ENCODE results near the gene SLCO2A1.

The SLCO2A1 gene

DNA sequence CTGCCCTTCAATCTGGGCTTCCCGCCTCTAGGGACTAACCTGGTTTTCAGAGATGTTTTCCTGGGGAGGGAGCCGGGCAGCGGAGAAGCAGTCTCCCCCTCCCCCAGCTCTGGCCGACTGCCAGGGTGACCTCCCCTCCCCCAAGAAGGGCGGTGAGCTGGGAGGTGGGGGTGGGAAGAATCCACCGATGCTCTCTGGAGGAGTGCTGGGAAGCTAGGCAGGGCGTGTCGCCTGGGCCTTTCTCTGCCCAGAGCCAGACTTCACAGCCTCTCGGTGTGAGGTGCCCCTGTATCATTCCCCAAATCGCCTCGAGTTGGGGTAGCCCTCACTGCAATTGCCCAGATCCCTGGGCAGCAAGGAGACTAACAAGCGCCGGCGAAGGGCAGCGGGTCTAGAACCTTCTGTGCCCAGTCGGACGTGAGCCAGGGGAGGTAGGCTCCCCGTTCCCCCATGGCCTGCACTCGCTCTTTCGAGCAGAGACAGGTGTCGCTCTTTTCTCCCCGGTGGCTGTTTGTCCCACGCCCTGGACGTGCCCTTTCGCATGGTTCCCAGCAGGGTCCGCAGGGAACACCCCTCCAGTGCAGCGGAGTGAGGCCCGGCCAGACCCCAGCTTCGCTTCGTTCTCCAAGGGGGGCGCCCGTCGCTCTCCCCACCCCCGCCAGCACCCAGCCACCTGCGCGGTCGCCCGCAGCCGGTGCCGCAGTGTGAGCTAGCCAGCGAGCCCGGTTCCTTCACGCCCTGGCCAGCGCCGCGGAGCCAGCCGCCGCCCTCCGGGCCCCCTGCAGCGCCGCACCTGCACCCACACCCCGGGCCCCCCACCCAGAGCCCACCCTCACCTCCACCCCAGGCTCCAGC lies 135.1 kb downstream of the SLCO2A1 start:
- no peak for DNase-seq

- no peak for DNase-seq
These were observed 135.9 kb downstream of the SLCO2A1 start for GRCh38 chr3:133893683-133894352.

- DNase-seq = no peak
These were observed 137.0 kb downstream of the SLCO2A1 start for GRCh38 chr3:133892541-133893231.

DNA sequence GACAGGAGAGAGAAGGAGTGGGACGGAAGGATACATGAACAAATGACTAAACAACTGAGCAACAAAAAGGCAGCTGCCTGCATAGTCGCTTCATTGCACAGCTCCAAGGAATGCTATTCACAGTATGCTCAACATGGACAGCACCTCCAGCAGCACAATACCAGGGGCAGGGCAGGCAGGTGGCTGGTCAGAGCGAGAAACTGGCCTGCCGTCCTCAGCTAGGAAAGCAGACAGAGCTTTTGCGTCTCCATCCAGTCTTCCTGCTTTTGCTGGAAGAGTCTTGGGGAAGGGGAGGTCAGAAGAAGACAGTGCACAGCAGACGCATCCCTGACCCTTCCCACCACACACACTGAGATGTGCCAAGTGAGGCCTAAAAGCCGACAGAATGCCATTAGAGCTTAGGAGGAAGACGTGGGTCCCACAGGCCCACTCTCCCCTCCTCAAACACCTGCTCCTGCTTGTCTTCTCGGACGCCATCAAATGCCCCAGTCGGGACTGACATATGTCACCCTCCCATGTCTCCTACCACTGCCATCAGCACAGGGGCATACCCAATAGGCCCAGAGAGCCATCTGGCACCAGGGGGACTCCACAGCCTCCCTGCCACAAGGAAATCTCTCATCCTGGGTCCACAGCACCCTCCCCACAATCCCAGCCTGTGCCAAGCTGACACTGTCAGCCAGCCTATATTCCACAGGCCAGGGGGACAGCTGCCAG lies 137.9 kb downstream of the SLCO2A1 start:
- no peak for DNase-seq

DNA sequence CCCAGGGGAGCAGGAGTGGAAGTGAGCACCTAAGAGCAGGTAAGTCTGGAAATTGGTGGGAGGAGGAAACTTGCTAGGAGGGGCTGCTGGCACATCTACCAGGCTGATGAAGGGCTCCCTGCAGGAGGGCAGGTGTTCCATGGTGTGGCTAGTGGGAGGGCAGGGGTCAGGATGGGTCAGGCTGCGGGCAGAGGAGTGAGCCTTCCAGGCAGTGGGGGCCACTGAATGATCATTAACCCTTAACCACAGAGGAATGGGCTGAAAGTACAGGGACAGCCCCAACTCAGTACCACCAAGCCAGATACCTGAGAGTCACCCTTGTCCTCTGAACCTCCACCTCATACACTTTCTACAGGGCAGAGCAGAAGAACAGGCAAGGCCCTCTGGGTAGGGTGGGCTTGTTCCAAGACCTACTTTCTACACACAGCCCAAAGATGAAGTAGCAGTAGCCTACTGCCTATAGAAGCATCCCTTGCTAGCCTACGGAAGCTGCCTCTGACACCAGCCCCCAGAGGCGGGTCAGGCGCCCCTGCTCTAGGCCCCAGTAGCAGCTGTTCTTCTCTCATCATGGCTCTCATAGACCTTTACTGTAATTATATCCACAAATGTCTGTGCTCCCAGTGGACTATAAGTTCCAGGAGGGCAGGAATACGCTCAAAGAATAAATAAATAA lies 138.6 kb downstream of the SLCO2A1 start:
- no peak for DNase-seq

DNA sequence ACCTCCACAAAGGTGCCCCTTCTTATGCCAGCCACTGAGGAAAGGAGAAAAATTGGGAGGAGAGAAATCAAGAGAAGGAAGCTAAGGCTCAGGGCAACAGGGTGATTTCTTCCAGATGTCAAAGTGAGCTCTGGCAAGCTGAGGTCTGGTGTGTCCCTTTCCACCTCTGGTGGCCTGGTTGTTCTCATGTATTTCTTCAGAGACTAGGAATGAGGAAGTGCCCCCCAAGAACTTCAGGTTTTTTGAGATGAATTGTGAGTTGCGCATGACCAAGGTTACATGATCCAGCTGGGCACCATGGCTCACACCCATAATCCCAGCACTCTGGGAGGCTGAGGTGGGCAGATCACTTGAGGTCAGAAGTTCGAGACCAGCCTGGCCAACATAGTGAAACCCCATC lies 139.7 kb downstream of the SLCO2A1 start:
- no peak for DNase-seq

DNA sequence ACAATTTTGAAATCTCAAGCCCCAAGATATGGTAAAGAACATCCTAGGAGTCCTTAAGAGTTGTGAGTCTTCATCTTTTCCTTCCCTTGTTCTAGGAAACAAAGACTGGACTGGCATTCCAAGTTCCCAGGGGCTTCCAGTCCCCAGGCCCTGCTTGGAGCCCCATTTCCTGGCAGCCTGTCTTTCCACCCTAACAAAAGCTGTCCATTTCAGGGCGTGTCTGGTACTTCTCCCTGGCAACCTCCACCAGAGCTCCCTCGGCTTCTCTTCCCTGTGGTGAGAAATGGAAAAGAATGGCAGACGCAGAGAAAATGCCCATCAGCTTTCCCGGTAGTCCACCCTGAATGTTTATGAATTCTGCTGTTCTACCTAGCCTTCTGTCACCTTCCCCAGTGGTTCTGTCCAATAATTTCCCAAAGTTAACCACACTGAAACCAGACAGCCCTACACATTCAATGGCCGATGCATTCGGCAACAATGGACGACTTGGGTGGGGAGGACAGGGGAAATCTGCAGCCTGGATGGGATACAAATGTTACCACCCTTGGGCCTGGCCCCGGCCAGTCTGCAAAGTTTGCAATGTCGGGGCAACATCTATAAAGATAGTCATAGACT lies 140.9 kb downstream of the SLCO2A1 start:
- no peak for DNase-seq

DNA sequence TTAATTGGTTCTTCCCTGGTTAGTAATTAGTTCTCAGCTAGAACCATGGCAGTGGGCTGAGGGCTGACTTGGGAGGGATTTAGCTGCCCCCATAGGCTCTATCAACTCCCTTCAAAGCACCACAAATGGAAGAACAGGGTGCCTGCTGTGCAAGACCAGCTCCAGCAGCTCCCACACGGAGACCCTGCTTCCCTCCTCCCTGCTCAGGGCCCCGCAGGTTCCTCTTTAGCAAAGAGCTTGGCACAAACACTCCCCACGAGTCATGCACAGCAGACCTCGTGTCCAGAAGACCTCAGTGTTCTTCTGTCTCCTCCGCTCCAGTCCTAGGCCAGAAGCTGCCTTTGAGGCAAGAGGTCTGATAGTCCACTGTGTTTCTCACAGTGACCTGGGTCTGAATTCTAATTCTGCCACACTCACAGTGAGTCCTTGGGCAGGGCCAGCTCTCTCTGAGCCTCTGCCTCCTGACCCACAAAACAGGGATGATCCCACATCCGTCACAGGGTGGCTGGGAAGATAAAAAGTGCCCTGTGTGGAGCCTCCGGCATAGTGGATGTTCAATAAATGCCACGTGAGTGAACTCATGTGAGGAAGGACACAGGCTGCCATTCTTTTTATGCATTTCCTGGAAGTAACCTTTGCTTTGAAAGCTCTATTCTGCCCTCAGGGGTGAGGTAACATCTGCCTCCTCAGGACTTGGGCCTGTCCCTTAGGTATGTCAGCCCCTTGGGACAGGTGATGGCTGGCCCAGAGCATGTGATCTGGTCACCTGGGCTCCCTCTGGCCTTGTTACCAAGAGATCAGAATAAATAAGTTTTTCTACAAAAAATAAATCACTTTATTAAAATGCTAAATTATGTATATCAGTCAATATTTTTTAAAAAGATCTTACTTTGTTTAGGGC lies 141.7 kb downstream of the SLCO2A1 start:
- no peak for DNase-seq

GRCh38 chr3:133887074-133887802 lies 142.5 kb downstream of the SLCO2A1 start:
- no peak for DNase-seq

- no peak for DNase-seq
These were observed 143.5 kb downstream of the SLCO2A1 start for GRCh38 chr3:133886031-133886722.

DNA sequence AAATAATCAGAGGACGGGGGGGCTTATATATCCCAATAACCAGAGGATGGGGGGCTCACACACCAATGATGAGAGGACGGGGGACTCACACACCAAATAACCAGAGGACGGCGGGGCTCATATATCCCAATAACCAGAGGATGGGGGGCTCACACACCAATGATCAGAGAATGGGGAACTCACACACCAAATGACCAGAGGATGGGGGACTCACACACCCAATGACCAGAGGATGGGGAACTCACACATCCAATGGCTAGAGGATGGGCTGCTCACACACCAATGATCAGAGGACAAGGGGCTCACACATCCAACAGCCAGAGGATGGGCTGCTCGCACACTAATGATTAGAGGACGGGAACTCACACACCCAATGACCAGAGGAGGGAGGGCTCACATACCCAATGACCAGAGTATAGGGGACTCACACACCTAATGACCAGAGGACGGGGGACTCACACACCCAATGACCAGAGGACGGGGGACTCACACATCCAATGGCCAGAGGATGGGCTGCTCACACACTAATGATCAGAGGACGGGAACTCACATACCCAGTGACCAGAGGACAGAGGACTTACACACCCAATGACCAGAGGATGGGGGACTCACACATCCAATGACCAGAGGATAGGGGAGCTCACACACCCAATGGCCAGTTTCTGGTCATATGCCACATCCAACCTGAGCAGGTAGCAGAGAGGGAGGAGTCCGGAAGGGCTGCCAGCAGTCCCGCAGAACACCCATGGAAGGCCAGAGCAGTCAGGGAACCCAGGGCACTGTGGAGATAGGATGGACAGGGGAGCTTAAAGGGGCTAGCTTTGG lies 144.6 kb downstream of the SLCO2A1 start:
- DNase-seq = no peak

DNA sequence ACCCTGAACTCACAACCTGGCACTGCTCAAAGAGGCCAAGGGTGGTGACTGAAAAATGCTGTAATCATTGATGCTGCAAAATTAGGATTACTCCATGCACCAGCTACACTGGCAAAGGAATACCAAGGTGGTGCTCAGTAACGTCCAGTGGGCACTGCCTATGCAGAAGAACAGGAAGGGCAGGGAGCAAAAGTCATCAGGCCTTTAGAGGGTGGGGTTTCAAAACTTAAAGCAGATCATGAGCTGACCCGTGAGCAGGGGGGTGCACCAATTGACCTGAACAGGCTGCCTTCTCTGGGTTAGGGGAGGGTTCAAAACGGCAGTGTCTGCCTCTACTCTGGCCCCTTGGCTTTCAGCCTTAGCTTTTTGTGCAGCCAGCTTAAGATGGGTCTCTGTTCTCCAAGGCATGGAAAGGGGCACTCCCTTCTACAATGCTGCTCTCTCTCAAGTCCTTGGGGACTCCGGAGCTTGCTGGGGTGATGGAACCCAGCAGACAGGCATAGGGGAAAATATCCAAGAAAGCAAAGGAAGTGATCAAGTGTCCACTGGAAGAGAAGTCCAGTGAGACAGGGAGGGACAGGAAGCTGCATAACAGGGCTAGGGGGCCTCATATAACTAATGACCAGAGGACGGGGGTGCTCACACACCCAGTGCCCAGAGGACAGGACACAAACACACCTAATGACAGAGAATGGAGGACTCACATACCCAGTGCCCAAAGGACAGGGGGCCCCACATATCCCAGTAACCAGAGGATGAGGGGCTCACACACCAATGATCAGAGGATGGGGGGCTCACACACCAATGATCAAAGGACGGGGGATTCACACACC lies 145.5 kb downstream of the SLCO2A1 start:
- DNase-seq = no peak

- DNase-seq = no peak
These were observed 146.1 kb downstream of the SLCO2A1 start for GRCh38 chr3:133883641-133884040.

DNA sequence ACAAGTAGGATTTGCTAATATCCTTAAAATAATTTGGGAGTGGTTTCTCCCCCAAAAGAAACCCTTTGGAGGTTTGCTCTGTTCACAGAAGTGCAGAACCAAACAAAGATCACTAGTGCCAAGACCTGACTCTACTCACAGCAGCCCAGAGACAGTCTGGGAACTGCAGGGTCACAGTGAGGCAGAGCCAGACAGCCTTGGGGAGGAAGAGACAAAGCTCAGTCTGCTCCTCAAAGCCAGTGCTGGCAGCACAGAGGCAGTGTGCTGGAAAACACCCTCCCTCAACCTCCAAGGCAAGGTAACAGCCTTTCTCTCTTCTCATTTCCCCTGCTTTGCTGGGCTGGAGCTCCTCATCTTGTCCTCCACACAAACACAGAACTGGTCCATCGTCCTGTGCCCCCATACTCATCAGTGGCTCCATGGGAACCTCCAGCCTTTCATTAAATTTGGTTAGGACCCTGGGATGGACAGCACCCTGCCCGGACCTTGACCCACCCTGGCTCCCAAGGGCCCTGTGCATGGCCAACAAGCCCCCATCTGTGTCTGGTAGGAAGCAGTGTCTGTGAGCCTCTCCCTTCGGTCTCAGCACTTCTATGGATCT lies 146.6 kb downstream of the SLCO2A1 start:
- no peak for DNase-seq

- DNase-seq = no peak
These were observed 147.5 kb downstream of the SLCO2A1 start for GRCh38 chr3:133881939-133882825.

- no peak for DNase-seq
These were observed 148.2 kb downstream of the SLCO2A1 start for GRCh38 chr3:133881492-133881891.

Data from activated effector memory CD4-positive, alpha-beta T cell treated with Interleukin-2 at 50 U/mL for 16 hours (primary cell).